GM12878 (cell line): ENCODE measurements around the gene PLPP2. TPM values are rescaled to one million over a fixed set of nuclear protein-coding genes. Genes with fewer than 3 reads are reported as not detected.

Experiments used
- ATAC-seq: fragments of 200-7000 bp; cut with Tn5 transposase; 3 replicates; pipeline ENCODE4 v1.9.1; 2020; ENCODE audit warnings: mild to moderate bottlenecking, moderate library complexity
- BruUV-seq: library from RNA; stranded (reverse); fragments of 400-500 nt; replicated peaks from 2 replicates; lab custom pipeline; 2021; lab: Mats Ljungman, UMichigan
- CTCF ChIA-PET: fragments of 300-600 bp; sonication (Branson Sonifier 250); formaldehyde crosslinking; extraction: SDS; loops from one replicate; lab custom pipeline; 2021; ENCODE audit warnings: inconsistent platforms; lab: Yijun Ruan, JAX
- POLR2A ChIA-PET: fragments of 350-600 bp; formaldehyde crosslinking; extraction: SDS; loops from one replicate; lab custom pipeline; 2021; ENCODE audit warnings: inconsistent platforms; lab: Charles Lee
- RAD21 ChIA-PET: fragments of 300-600 bp; sonication (Branson Sonifier 250); formaldehyde crosslinking; loops from one replicate; lab custom pipeline; 2023; ENCODE audit warnings: antibody characterized with exemption; ENCODE audit not compliant: unreplicated experiment; lab: Charles Lee
- SMC1A ChIA-PET: fragments of 300-600 bp; sonication (Branson Sonifier 250); formaldehyde crosslinking; loops from one replicate; lab custom pipeline; 2023; ENCODE audit not compliant: unreplicated experiment, uncharacterized antibody; lab: Charles Lee
- DNase-seq: peaks from one replicate; pipeline ENCODE4 v3.0.0-alpha.2; 2011; ENCODE audit warnings: low read depth, low spot score
- FAIRE-seq: peaks from 3 replicates; lab custom pipeline; 2011; peaks lifted over from hg19 to GRCh38; lab: Jason Lieb, UNC
- H2AFZ ChIP-seq: 2 replicates; pipeline ENCODE4 v1.6.0; 2011; ENCODE audit warnings: low read depth, low read length, control low read depth; ENCODE audit not compliant: control insufficient read depth
- H3K27ac ChIP-seq: 2 replicates; pipeline ENCODE4 v1.5.1; 2011; ENCODE audit warnings: control low read depth; ENCODE audit not compliant: control insufficient read depth, insufficient read depth
- H3K27me3 ChIP-seq, 2 experiments: replicated peaks in 1 of 2; 2 replicates each; pipeline versions ENCODE4 v1.6.0 to v1.6.1; 2011; ENCODE audit warnings: low read length in 1 of 2; ENCODE audit not compliant: control insufficient read depth in 2 of 2, insufficient read depth in 2 of 2
- H3K36me3 ChIP-seq, 2 experiments: 2 replicates each; pipeline ENCODE4 v1.5.1; 2011; ENCODE audit warnings: low read length in 1 of 2; ENCODE audit not compliant: control insufficient read depth in 2 of 2, insufficient read depth in 2 of 2
- H3K4me1 ChIP-seq: 2 replicates; pipeline ENCODE4 v1.6.1; 2011; ENCODE audit warnings: mild to moderate bottlenecking, low read length, moderate library complexity, mixed read lengths; ENCODE audit not compliant: control insufficient read depth, insufficient read depth
- H3K4me2 ChIP-seq: 2 replicates; pipeline ENCODE4 v1.6.0; 2011; ENCODE audit warnings: control low read depth; ENCODE audit not compliant: control insufficient read depth, insufficient read depth
- H3K4me3 ChIP-seq: fragments of 200-600 bp; sonication (generic); 2 replicates; pipeline ENCODE4 v1.5.1; 2016
- H3K79me2 ChIP-seq: 2 replicates; pipeline ENCODE4 v1.6.0; 2011; ENCODE audit warnings: low read length; ENCODE audit not compliant: control insufficient read depth, insufficient read depth
- H3K9ac ChIP-seq: 2 replicates; pipeline ENCODE4 v1.8.0; 2011; ENCODE audit warnings: low read length, control low read depth, mixed read lengths; ENCODE audit not compliant: control insufficient read depth, insufficient read depth
- H3K9me3 ChIP-seq: replicated peaks from 3 replicates; pipeline ENCODE4 v1.5.1; 2011; ENCODE audit warnings: mild to moderate bottlenecking, low read length; ENCODE audit not compliant: control insufficient read depth, insufficient read depth
- H4K20me1 ChIP-seq: 2 replicates; pipeline ENCODE4 v1.6.0; 2011; ENCODE audit not compliant: control insufficient read depth, insufficient read depth
- EGR1 ChIP-seq, 2 experiments: IDR thresholded peaks; 1 replicate in 1 of 2; 2 replicates in 1 of 2; pipeline ENCODE4 v1.6.1; 2011 to 2012; ENCODE audit warnings: low read depth in 2 of 2, low read length in 2 of 2, borderline replicate concordance in 1 of 2, mild to moderate bottlenecking in 1 of 2, moderate library complexity in 1 of 2
- IRF4 ChIP-seq: IDR thresholded peaks from 2 replicates; pipeline ENCODE4 v1.6.1; 2011; ENCODE audit warnings: low read depth, low read length
- KAT2A ChIP-seq: conservative IDR thresholded peaks from 2 replicates; pipeline ENCODE4 v1.6.1; 2011; ENCODE audit warnings: low read depth, low read length; ENCODE audit not compliant: control insufficient read depth
- KDM1A ChIP-seq: fragments of 200-600 bp; sonication (generic); IDR thresholded peaks from 2 replicates; pipeline ENCODE4 v1.6.1; 2016; ENCODE audit warnings: borderline replicate concordance
- MEF2B ChIP-seq: fragments of 450-650 bp; IDR thresholded peaks from 2 replicates; pipeline ENCODE4 v1.6.1; 2018; ENCODE audit warnings: mild to moderate bottlenecking, moderate library complexity; ENCODE audit not compliant: partially characterized antibody, poor library complexity, severe bottlenecking
- NRF1 ChIP-seq: conservative IDR thresholded peaks from 2 replicates; pipeline ENCODE4 v1.6.1; 2011; ENCODE audit warnings: mild to moderate bottlenecking, low read depth, low read length, improper control_type of control experiment
- SMAD1 ChIP-seq: fragments of 450-650 bp; IDR thresholded peaks from 2 replicates; pipeline ENCODE4 v1.6.1; 2018; ENCODE audit warnings: mild to moderate bottlenecking, low read depth; ENCODE audit not compliant: partially characterized antibody
- TBL1XR1 ChIP-seq: IDR thresholded peaks from 2 replicates; pipeline ENCODE4 v1.6.1; 2012; ENCODE audit warnings: low read depth, low read length, improper control_type of control experiment
- ZBED1 ChIP-seq: IDR thresholded peaks from 2 replicates; pipeline ENCODE4 v1.6.1; 2016; ENCODE audit warnings: borderline replicate concordance
- ZNF217 ChIP-seq: fragments of 450-650 bp; IDR thresholded peaks from 2 replicates; pipeline ENCODE4 v1.6.1; 2017; ENCODE audit warnings: antibody characterized with exemption, mild to moderate bottlenecking
- ZNF384 ChIP-seq: IDR thresholded peaks from 2 replicates; pipeline ENCODE4 v1.6.1; 2012; ENCODE audit warnings: low read depth, mild to moderate bottlenecking, low read length, improper control_type of control experiment, borderline replicate concordance
- ZNF622 ChIP-seq: fragments of 450-650 bp; IDR thresholded peaks from 2 replicates; pipeline ENCODE4 v1.6.1; 2017; ENCODE audit warnings: mild to moderate bottlenecking, inconsistent platforms
- WGBS: methylation state at CpG from one replicate; pipeline ENCODE4 v1.1.6; 2016; ENCODE audit warnings: low lambda C conversion rate; ENCODE audit not compliant: insufficient replicate concordance, insufficient coverage; ENCODE audit errors: missing lambda C conversion rate; 5-methylcytosine and 5-hydroxymethylcytosine counted together
- in situ Hi-C: fragments of 300-500 bp; cut with MboI; formaldehyde crosslinking; loops from 9 replicates; pipeline ENCODE4 v1.14.3; 2018; ENCODE audit warnings: mixed read lengths
- intact Hi-C: fragments of 100-400 bp; cut with micrococcal nuclease; formaldehyde crosslinking; loops from one replicate; pipeline ENCODE4 v1.14.2; 2022; ENCODE audit not compliant: unreplicated experiment
- polyA plus RNA-seq, 11 experiments: library from polyadenylated mRNA; depleted of rRNA in 4 of 11; unstranded in 6 of 11; stranded (reverse) in 5 of 11; fragments of >200 nt; fragmentation: Nextera tagmentation in 4 of 11; fragmentation: Illumina TruSeq in 1 of 11; extraction: Ambion mirVana in 4 of 11; extraction: Trizol in 1 of 11; gene quantifications; 1 replicate in 1 of 11; 2 replicates in 10 of 11; pipeline versions ENCODE4 v1.2.1 to v1.2.3, GENCODE V29; 2011 to 2016; ENCODE audit warnings: inconsistent platforms in 2 of 11, missing spikeins in 2 of 11, low read depth in 1 of 11
- total RNA-seq, 4 experiments: library from RNA; depleted of rRNA in 3 of 4; stranded (reverse); fragments of >200 nt in 3 of 4; fragmentation: Illumina TruSeq in 1 of 4; extraction: Trizol in 1 of 4; gene quantifications; 2 replicates each; pipeline versions ENCODE4 v1.2.1 to v1.2.3, GENCODE V29; 2013 to 2021
- TF ChIP-seq, protein P1 (sequence below): fragments of 450-650 bp; conservative IDR thresholded peaks from 2 replicates; pipeline ENCODE4 v1.6.1; 2017; ENCODE audit warnings: mild to moderate bottlenecking, moderate library complexity
- TF ChIP-seq, protein P2 (sequence below): IDR thresholded peaks from 2 replicates; pipeline ENCODE4 v1.6.1; 2011; ENCODE audit warnings: low read depth, mild to moderate bottlenecking, low read length, moderate library complexity, borderline replicate concordance; ENCODE audit errors: extremely low read depth

PLPP2 gene
- total and polyA plus RNA-seq, 10 of the 15 experiments (the other 5 are each of a cell fraction or from before 2014, with no cell fraction given), result 0.04 to 0.62 (median 0.14) TPM; not detected in 7

DNA sequence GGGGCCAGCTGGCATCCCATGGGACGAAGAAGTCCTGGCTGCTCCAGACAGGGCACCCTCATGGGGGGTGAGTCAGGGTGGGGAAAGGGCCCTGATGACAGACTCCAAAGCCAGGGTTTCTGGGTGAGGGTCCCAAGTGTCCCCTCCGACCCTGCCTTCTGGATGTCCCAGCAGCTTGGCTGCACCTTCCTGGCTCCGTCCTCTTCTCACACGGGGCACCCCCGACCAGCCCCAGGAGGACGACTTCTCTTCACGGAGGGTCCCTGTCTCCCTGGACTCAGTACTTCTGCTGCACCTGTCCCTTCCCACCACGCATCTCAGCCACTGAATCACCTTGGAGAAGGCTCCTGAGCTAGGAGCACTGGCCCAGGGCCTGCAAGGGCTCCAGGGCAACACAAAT is 33.5 kb upstream of the PLPP2 start:
- WGBS, result 90% methylated on average over 8 of the region's 8 CpGs
- Histone ChIP-seq H3K27me3 (no peaks in the 10 kb centered on the region), H2AFZ (no peak overlapping the region), H3K4me2 (no peak overlapping the region), H3K4me1 (no peaks in the 10 kb centered on the region), H4K20me1 (no peaks in the 10 kb centered on the region), H3K9ac (no peak overlapping the region), H3K27ac (no peak overlapping the region), H3K9me3 (peaks cover 10% of the 10 kb centered on the region; the same call in 2 of the 3 replicates), H3K36me3 (peaks cover 24 to 31% of the 10 kb centered on the region in 2 experiments), H3K4me3 (no peak overlapping the region), H3K79me2 (no peaks in the 10 kb centered on the region)
- FAIRE-seq (no peak), ATAC-seq (no peak), DNase-seq (no peak)
- BruUV-seq, result no TSS peak
- SMC1A ChIA-PET, result no interaction called here
- TF ChIP-seq, protein P1, sequence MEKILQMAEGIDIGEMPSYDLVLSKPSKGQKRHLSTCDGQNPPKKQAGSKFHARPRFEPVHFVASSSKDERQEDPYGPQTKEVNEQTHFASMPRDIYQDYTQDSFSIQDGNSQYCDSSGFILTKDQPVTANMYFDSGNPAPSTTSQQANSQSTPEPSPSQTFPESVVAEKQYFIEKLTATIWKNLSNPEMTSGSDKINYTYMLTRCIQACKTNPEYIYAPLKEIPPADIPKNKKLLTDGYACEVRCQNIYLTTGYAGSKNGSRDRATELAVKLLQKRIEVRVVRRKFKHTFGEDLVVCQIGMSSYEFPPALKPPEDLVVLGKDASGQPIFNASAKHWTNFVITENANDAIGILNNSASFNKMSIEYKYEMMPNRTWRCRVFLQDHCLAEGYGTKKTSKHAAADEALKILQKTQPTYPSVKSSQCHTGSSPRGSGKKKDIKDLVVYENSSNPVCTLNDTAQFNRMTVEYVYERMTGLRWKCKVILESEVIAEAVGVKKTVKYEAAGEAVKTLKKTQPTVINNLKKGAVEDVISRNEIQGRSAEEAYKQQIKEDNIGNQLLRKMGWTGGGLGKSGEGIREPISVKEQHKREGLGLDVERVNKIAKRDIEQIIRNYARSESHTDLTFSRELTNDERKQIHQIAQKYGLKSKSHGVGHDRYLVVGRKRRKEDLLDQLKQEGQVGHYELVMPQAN, result no peak
- no peak for TF ChIP-seq SMAD1
- TF ChIP-seq ZBED1, result no peak
- no peak for TF ChIP-seq MEF2B
- no peak for TF ChIP-seq ZNF217
- TF ChIP-seq ZNF384, result no peak
- TF ChIP-seq, protein P2, sequence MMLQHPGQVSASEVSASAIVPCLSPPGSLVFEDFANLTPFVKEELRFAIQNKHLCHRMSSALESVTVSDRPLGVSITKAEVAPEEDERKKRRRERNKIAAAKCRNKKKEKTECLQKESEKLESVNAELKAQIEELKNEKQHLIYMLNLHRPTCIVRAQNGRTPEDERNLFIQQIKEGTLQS, result no peak
- TF ChIP-seq ZNF622, result no peak
- TF ChIP-seq KAT2A, result no peak
- TF ChIP-seq EGR1 (IDR thresholded peaks at IDR 0.05; ENCODE audit: borderline replicate concordance in 1 of 2, low read depth in 2 of 2, low read length in 2 of 2), result no peak
- no peak for TF ChIP-seq TBL1XR1
- no peak for TF ChIP-seq KDM1A
- TF ChIP-seq NRF1, result no peak
- TF ChIP-seq IRF4, result no peak
- RAD21 ChIA-PET, result no interaction called here
- CTCF ChIA-PET, result no interaction called here
- intact Hi-C loops, result no loop called here
- in situ Hi-C loops, result no loop called here
- POLR2A ChIA-PET, result no interaction called here
